Testis (tissue), 3 donors: ENCODE results near the gene VPS13C. TPM values are rescaled to one million over a fixed set of nuclear protein-coding genes. Genes with fewer than 3 reads are reported as not detected.

Experiments
- DNase-seq: peaks from one replicate; pipeline ENCODE4 v3.0.0-alpha.2; 2019
- H3K27ac ChIP-seq, 2 donors: fragments of 200-600 bp; sonication (generic); one replicate each; pipeline ENCODE4 v1.5.1; 2019
- H3K27me3 ChIP-seq: fragments of 200-600 bp; sonication (generic); one replicate; pipeline ENCODE4 v1.5.1; 2019
- H3K36me3 ChIP-seq: fragments of 200-600 bp; sonication (generic); one replicate; pipeline ENCODE4 v1.5.1; 2017; ENCODE audit warnings: low read depth; ENCODE audit errors: missing control alignments
- H3K4me1 ChIP-seq: fragments of 200-600 bp; sonication (generic); one replicate; pipeline ENCODE4 v1.5.1; 2019
- H3K4me3 ChIP-seq, 2 donors: fragments of 200-600 bp; sonication (generic); one replicate each; pipeline ENCODE4 v1.5.1; 2017 to 2019
- H3K9me3 ChIP-seq: fragments of 200-600 bp; sonication (generic); one replicate; pipeline ENCODE4 v1.5.1; 2017
- CTCF ChIP-seq, 3 experiments: fragments of 450-650 bp in 2 of 3; fragments of 200-600 bp in 1 of 3; sonication (generic) in 1 of 3; IDR thresholded peaks; one replicate each; pipeline ENCODE4 v1.5.1; 2016 to 2019; ENCODE audit warnings: antibody characterized with exemption in 3 of 3, mild to moderate bottlenecking in 2 of 3, moderate library complexity in 1 of 3
- POLR2A ChIP-seq: fragments of 450-650 bp; IDR thresholded peaks from one replicate; pipeline ENCODE4 v1.6.1; 2017; ENCODE audit warnings: antibody characterized with exemption, mild to moderate bottlenecking, moderate library complexity
- WGBS, 2 donors: methylation state at CpG; one replicate each; pipeline ENCODE4 v1.1.5; 2018; 5-methylcytosine and 5-hydroxymethylcytosine counted together
- intact Hi-C: fragments of 100-400 bp; cut with DNase I; formaldehyde crosslinking; loops from one replicate; pipeline ENCODE4 v1.15.1; 2023; ENCODE audit warnings: low total_unique reads
- polyA plus RNA-seq: library from polyadenylated mRNA; stranded (reverse); fragments of 350-450 nt; fragmentation: Illumina TruSeq; extraction: RNeasy Lipid Tissue Mini Kit (QIAGEN cat#74804); gene quantifications from one replicate; pipeline ENCODE4 v1.2.3, GENCODE V29; 2014; ENCODE audit warnings: low read depth, low replicate concordance; ENCODE audit not compliant: insufficient read depth
- total RNA-seq, 2 donors: library from RNA; depleted of rRNA; stranded (reverse); fragments of >200 nt; gene quantifications; one replicate each; pipeline ENCODE4 v1.2.3, GENCODE V29; 2016

Gene VPS13C
- total and polyA plus RNA-seq, 3 donors from 2014 or later, result 21.3 to 89.1 (median 86.1) TPM

- Histone ChIP-seq H3K27me3 (no peaks in the 10 kb centered on the region), H3K36me3 (no peaks in the 10 kb centered on the region), H3K27ac (no peak overlapping the region), H3K4me1 (no peaks in the 10 kb centered on the region), H3K9me3 (no peaks in the 10 kb centered on the region), H3K4me3 (no peak overlapping the region)
- WGBS, 2 donors, result 94% methylated on average over 7 of the region's 7 CpGs
- TF ChIP-seq POLR2A, result no peak
- TF ChIP-seq CTCF (IDR thresholded peaks at IDR 0.05), result no peak
- intact Hi-C loops, result no loop called here
- no peak for DNase-seq
Measured at GRCh38 chr15:62103431-62103830, 43.2 kb upstream of the VPS13C start.

GRCh38 chr15:62099094-62099601 lies 38.9 kb upstream of the VPS13C start:
- Histone ChIP-seq H3K9me3 (no peaks in the 10 kb centered on the region), H3K36me3 (no peaks in the 10 kb centered on the region), H3K4me1 (no peaks in the 10 kb centered on the region), H3K4me3 (no peak overlapping the region), H3K27me3 (no peaks in the 10 kb centered on the region), H3K27ac (no peak overlapping the region)
- intact Hi-C loops, result no loop called here
- no peak for DNase-seq
- TF ChIP-seq POLR2A, result no peak
- no peak for TF ChIP-seq CTCF (IDR thresholded peaks at IDR 0.05)
- WGBS, 2 donors, result 46 to 53% methylated on average over 7 of the region's 7 CpGs

GRCh38 chr15:62094388-62094787 lies 34.1 kb upstream of the VPS13C start:
- H3K4me3 ChIP-seq, result no peak overlapping the region
- intact Hi-C loops, result no loop called here
- no peak for DNase-seq
- no peaks in the 10 kb centered on the region for H3K27me3 ChIP-seq
- TF ChIP-seq POLR2A (no peak), CTCF (IDR thresholded peaks at IDR 0.05) (no peak)
- no peaks in the 10 kb centered on the region for H3K9me3 ChIP-seq
- H3K27ac ChIP-seq, result no peak overlapping the region
- no peaks in the 10 kb centered on the region for H3K36me3 ChIP-seq
- 52 to 63% methylated on average over 6 to 7 of the region's 7 CpGs for WGBS, 2 donors
- H3K4me1 ChIP-seq, result no peaks in the 10 kb centered on the region

GRCh38 chr15:62093809-62094208 lies 33.6 kb upstream of the VPS13C start:
- H3K27me3 ChIP-seq, result no peaks in the 10 kb centered on the region
- no peak for TF ChIP-seq CTCF (IDR thresholded peaks at IDR 0.05)
- no peak for TF ChIP-seq POLR2A
- H3K27ac ChIP-seq, result no peak overlapping the region
- H3K9me3 ChIP-seq, result no peaks in the 10 kb centered on the region
- H3K4me1 ChIP-seq, result no peaks in the 10 kb centered on the region
- no peaks in the 10 kb centered on the region for H3K36me3 ChIP-seq
- intact Hi-C loops, result no loop called here
- WGBS, 2 donors, result 78 to 79% methylated on average over 5 of the region's 5 CpGs
- H3K4me3 ChIP-seq, result no peak overlapping the region
- no peak for DNase-seq

- Histone ChIP-seq H3K36me3 (no peaks in the 10 kb centered on the region), H3K27ac (no peak overlapping the region), H3K4me3 (no peak overlapping the region), H3K9me3 (no peaks in the 10 kb centered on the region), H3K4me1 (no peaks in the 10 kb centered on the region), H3K27me3 (no peaks in the 10 kb centered on the region)
- WGBS, 2 donors, result 84 to 88% methylated on average over 7 of the region's 7 CpGs
- no peak for DNase-seq
- intact Hi-C loops, result no loop called here
- TF ChIP-seq CTCF (IDR thresholded peaks at IDR 0.05), result no peak
- no peak for TF ChIP-seq POLR2A
Measured at GRCh38 chr15:62090988-62091387, 30.7 kb upstream of the VPS13C start.
